Caco-2 (cell line): ENCODE data around the gene RBBP6. TPM values are rescaled to one million over a fixed set of nuclear protein-coding genes. Genes with fewer than 3 reads are reported as not detected.

Experiments
- BruUV-seq: library from RNA; stranded (reverse); fragments of 400-500 nt; replicated peaks from 2 replicates; lab custom pipeline; 2021; lab: Mats Ljungman, UMichigan
- CTCF ChIA-PET: fragments of 300-600 bp; sonication (Branson Sonifier 250); formaldehyde crosslinking; loops from one replicate; lab custom pipeline; 2022; ENCODE audit warnings: antibody characterized with exemption; lab: Charles Lee
- POLR2A ChIA-PET: fragments of 300-600 bp; sonication (Branson Sonifier 250); formaldehyde crosslinking; loops from one replicate; lab custom pipeline; 2022; ENCODE audit warnings: antibody characterized with exemption; lab: Charles Lee
- DNase-seq, 2 experiments: peaks; one replicate each; pipeline versions ENCODE4 v3.0.0 to v3.0.0-alpha.2; 2020 to 2022
- H3K27me3 ChIP-seq: replicated peaks from 2 replicates; pipeline ENCODE4 v1.6.0; 2011; ENCODE audit warnings: low read length; ENCODE audit not compliant: control insufficient read depth, insufficient read depth
- H3K36me3 ChIP-seq: 2 replicates; pipeline ENCODE4 v1.5.1; 2011; ENCODE audit warnings: low read length; ENCODE audit not compliant: control insufficient read depth, insufficient read depth
- H3K4me1 ChIP-seq: fragments of 250-450 bp; sonication (Bioruptor Pico); 2 replicates; pipeline ENCODE4 v1.5.1; 2020; ENCODE audit warnings: mild to moderate bottlenecking
- H3K4me3 ChIP-seq: 2 replicates; pipeline ENCODE4 v1.5.1; 2011; ENCODE audit warnings: low read depth, mild to moderate bottlenecking, control low read depth, low read length
- H3K9me3 ChIP-seq: fragments of 250-450 bp; sonication (Bioruptor Pico); 2 replicates; pipeline ENCODE4 v1.5.1; 2020; ENCODE audit warnings: mild to moderate bottlenecking, moderate library complexity
- H3K27ac Mint-ChIP-seq: one replicate; pipeline ENCODE4 v1.8.0; 2022; ENCODE audit warnings: mixed read lengths; ENCODE audit not compliant: unreplicated experiment
- H3K27me3 Mint-ChIP-seq: one replicate; pipeline ENCODE4 v1.8.0; 2022; ENCODE audit warnings: mixed read lengths; ENCODE audit not compliant: insufficient read depth, unreplicated experiment
- H3K36me3 Mint-ChIP-seq: one replicate; pipeline ENCODE4 v1.8.0; 2022; ENCODE audit warnings: mild to moderate bottlenecking, mixed read lengths; ENCODE audit not compliant: insufficient read depth, unreplicated experiment
- H3K4me1 Mint-ChIP-seq: one replicate; pipeline ENCODE4 v1.8.0; 2022; ENCODE audit warnings: low read depth, mixed read lengths; ENCODE audit not compliant: unreplicated experiment
- H3K4me3 Mint-ChIP-seq: one replicate; pipeline ENCODE4 v1.8.0; 2022; ENCODE audit warnings: mild to moderate bottlenecking, moderate library complexity, mixed read lengths; ENCODE audit not compliant: unreplicated experiment
- H3K9me3 Mint-ChIP-seq: one replicate; pipeline ENCODE4 v1.8.0; 2022; ENCODE audit warnings: mixed read lengths; ENCODE audit not compliant: unreplicated experiment
- CTCF ChIP-seq, 2 experiments: fragments of 200-600 bp in 1 of 2; IDR thresholded peaks; 1 replicate in 1 of 2; 2 replicates in 1 of 2; pipeline versions ENCODE4 v1.5.1 to v1.8.0; 2011 to 2022; ENCODE audit warnings: antibody characterized with exemption in 1 of 2, control low read depth in 1 of 2, inconsistent platforms in 1 of 2, low read depth in 1 of 2, low read length in 1 of 2, mild to moderate bottlenecking in 1 of 2, moderate library complexity in 1 of 2; ENCODE audit not compliant: insufficient read depth in 1 of 2, severe bottlenecking in 1 of 2, unreplicated experiment in 1 of 2
- intact Hi-C: fragments of 100-400 bp; cut with micrococcal nuclease; formaldehyde crosslinking; loops from one replicate; pipeline ENCODE4 v1.10.0; 2022; ENCODE audit not compliant: unreplicated experiment
- total RNA-seq: library from RNA; stranded (reverse); gene quantifications from 2 replicates; pipeline ENCODE4 v1.2.3, GENCODE V29; 2022

Gene RBBP6
- total RNA-seq, 1 experiment from 2014 or later = 38.7 TPM

- no peaks in the 10 kb centered on the region for H3K9me3 ChIP-seq
- H3K4me1 ChIP-seq = peaks cover 9% of the 10 kb centered on the region; the same call in 1 of the 2 replicates
- H3K36me3 Mint-ChIP-seq = no peaks in the 10 kb centered on the region
- no peaks in the 10 kb centered on the region for H3K27me3 Mint-ChIP-seq
- no peak overlapping the region for H3K4me3 ChIP-seq
- no peaks in the 10 kb centered on the region for H3K9me3 Mint-ChIP-seq
- peaks cover 4% of the 10 kb centered on the region for H3K4me1 Mint-ChIP-seq
- no peaks in the 10 kb centered on the region for H3K27me3 ChIP-seq
- no peaks in the 10 kb centered on the region for H3K36me3 ChIP-seq
- TF ChIP-seq CTCF (IDR thresholded peaks at IDR 0.05; ENCODE audit: insufficient read depth in 1 of 2, low read depth in 1 of 2, low read length in 1 of 2, severe bottlenecking in 1 of 2, unreplicated experiment in 1 of 2) = no peak
- no TSS peak for BruUV-seq
- no peak overlapping the region for H3K27ac Mint-ChIP-seq
- H3K4me3 Mint-ChIP-seq = no peak overlapping the region
- DNase-seq = no peak
- ChIA-PET CTCF (no interaction called here), POLR2A (no interaction called here)
- intact Hi-C loops = no loop called here
These were observed 18.4 kb upstream of the RBBP6 start for GRCh38 chr16:24520983-24521382.

GRCh38 chr16:24522751-24523150 lies 16.6 kb upstream of the RBBP6 start:
- no peak overlapping the region for H3K27ac Mint-ChIP-seq
- no peaks in the 10 kb centered on the region for H3K9me3 ChIP-seq
- H3K4me1 ChIP-seq = peaks cover 16% of the 10 kb centered on the region; the same call in 1 of the 2 replicates
- no peak for TF ChIP-seq CTCF (IDR thresholded peaks at IDR 0.05; ENCODE audit: insufficient read depth in 1 of 2, low read depth in 1 of 2, low read length in 1 of 2, severe bottlenecking in 1 of 2, unreplicated experiment in 1 of 2)
- H3K4me3 ChIP-seq = no peak overlapping the region
- DNase-seq = no peak
- H3K9me3 Mint-ChIP-seq = no peaks in the 10 kb centered on the region
- BruUV-seq = no TSS peak
- POLR2A ChIA-PET = no interaction called here
- H3K27me3 Mint-ChIP-seq = no peaks in the 10 kb centered on the region
- intact Hi-C loops = no loop called here
- no peaks in the 10 kb centered on the region for H3K4me1 Mint-ChIP-seq
- H3K27me3 ChIP-seq = no peaks in the 10 kb centered on the region
- no peaks in the 10 kb centered on the region for H3K36me3 ChIP-seq
- no peak overlapping the region for H3K4me3 Mint-ChIP-seq
- H3K36me3 Mint-ChIP-seq = no peaks in the 10 kb centered on the region
- CTCF ChIA-PET = no interaction called here

- Mint-ChIP-seq H3K36me3 (no peaks in the 10 kb centered on the region), H3K9me3 (no peaks in the 10 kb centered on the region), H3K4me3 (no peak overlapping the region), H3K27me3 (no peaks in the 10 kb centered on the region), H3K4me1 (no peaks in the 10 kb centered on the region), H3K27ac (no peak overlapping the region)
- peaks cover 16% of the 10 kb centered on the region; the same call in 1 of the 2 replicates for H3K4me1 ChIP-seq
- H3K36me3 ChIP-seq = no peaks in the 10 kb centered on the region
- ChIA-PET POLR2A (no interaction called here), CTCF (no interaction called here)
- peak; percentile 38 to 56 for DNase-seq
- no peaks in the 10 kb centered on the region for H3K9me3 ChIP-seq
- BruUV-seq = no TSS peak
- TF ChIP-seq CTCF (IDR thresholded peaks at IDR 0.05; ENCODE audit: insufficient read depth in 1 of 2, low read depth in 1 of 2, low read length in 1 of 2, severe bottlenecking in 1 of 2, unreplicated experiment in 1 of 2) = no peak
- H3K4me3 ChIP-seq = no peak overlapping the region
- intact Hi-C loops = no loop called here
- H3K27me3 ChIP-seq = no peaks in the 10 kb centered on the region
These were observed 15.8 kb upstream of the RBBP6 start for GRCh38 chr16:24523569-24523968.
